ENCODE data around the gene C1GALT1.
"Not testable (repeated sequence)": the region's sequence is repeated elsewhere in the genome, so short reads cannot be mapped to it uniquely, and the experiment has no call there.

Gene C1GALT1

GRCh38 chr7:7182156-7183060 lies at the start of gene C1GALT1:
Gene C1GALT1, plus strand, starts transcription at chr7:7182544. Its CDS starts 51,776 bp downstream, at chr7:7234320.
- peak; percentile 91 to 98 (median 95) for DNase-seq (ENCODE audit: low read depth in 3 of 3)

GRCh38 chr7:7134046-7134445 lies 48.3 kb upstream of the C1GALT1 start:
- DNase-seq (ENCODE audit: low read depth in 3 of 3), result no peak

- DNase-seq (ENCODE audit: low read depth in 3 of 3), result no peak
Observed at GRCh38 chr7:7135074-7135473, 47.3 kb upstream of the C1GALT1 start.

- not testable (repeated sequence) for DNase-seq (ENCODE audit: low read depth in 3 of 3)
Observed at GRCh38 chr7:7135924-7136323, 46.4 kb upstream of the C1GALT1 start.

- DNase-seq (ENCODE audit: low read depth in 3 of 3), result no peak
Observed at GRCh38 chr7:7136466-7137381, 45.6 kb upstream of the C1GALT1 start.

GRCh38 chr7:7138897-7139296 lies 43.4 kb upstream of the C1GALT1 start:
- no peak for DNase-seq (ENCODE audit: low read depth in 3 of 3)

GRCh38 chr7:7143404-7143803 lies 38.9 kb upstream of the C1GALT1 start:
- DNase-seq (ENCODE audit: low read depth in 3 of 3), result not testable (repeated sequence)

- DNase-seq (ENCODE audit: low read depth in 3 of 3), result not testable (repeated sequence)
Observed at GRCh38 chr7:7145151-7145550, 37.2 kb upstream of the C1GALT1 start.

GRCh38 chr7:7146837-7147236 lies 35.5 kb upstream of the C1GALT1 start:
- DNase-seq (ENCODE audit: low read depth in 3 of 3), result no peak

GRCh38 chr7:7148798-7149481 lies 33.4 kb upstream of the C1GALT1 start:
- DNase-seq (ENCODE audit: low read depth in 3 of 3), result no peak

GRCh38 chr7:7151285-7151684 lies 31.1 kb upstream of the C1GALT1 start:
- DNase-seq (ENCODE audit: low read depth in 3 of 3), result no peak

GRCh38 chr7:7151865-7152264 lies 30.5 kb upstream of the C1GALT1 start:
- DNase-seq (ENCODE audit: low read depth in 3 of 3), result no peak

GRCh38 chr7:7152315-7152714 lies 30.0 kb upstream of the C1GALT1 start:
- DNase-seq (ENCODE audit: low read depth in 3 of 3), result no peak

- DNase-seq (ENCODE audit: low read depth in 3 of 3), result not testable (repeated sequence)
Observed at GRCh38 chr7:7154355-7154754, 28.0 kb upstream of the C1GALT1 start.

GRCh38 chr7:7156663-7157062 lies 25.7 kb upstream of the C1GALT1 start:
- DNase-seq (ENCODE audit: low read depth in 3 of 3), result no peak

- peak in 2 of 3 donors; percentile 7 to 9 for DNase-seq (ENCODE audit: low read depth in 3 of 3)
Observed at GRCh38 chr7:7157177-7157886, 25.0 kb upstream of the C1GALT1 start.

- no peak for DNase-seq (ENCODE audit: low read depth in 3 of 3)
Observed at GRCh38 chr7:7157887-7158271, 24.5 kb upstream of the C1GALT1 start.

- no peak for DNase-seq (ENCODE audit: low read depth in 3 of 3)
Observed at GRCh38 chr7:7159063-7159658, 23.2 kb upstream of the C1GALT1 start.

GRCh38 chr7:7164591-7164990 lies 17.8 kb upstream of the C1GALT1 start:
- no peak for DNase-seq (ENCODE audit: low read depth in 3 of 3)

- no peak for DNase-seq (ENCODE audit: low read depth in 3 of 3)
Observed at GRCh38 chr7:7165372-7165771, 17.0 kb upstream of the C1GALT1 start.

- DNase-seq (ENCODE audit: low read depth in 3 of 3), result no peak
Observed at GRCh38 chr7:7166318-7166717, 16.0 kb upstream of the C1GALT1 start.

All from stimulated activated CD4-positive, alpha-beta T cell treated with anti-CD3 and anti-CD28 coated beads, TNF-alpha, amount 100 ng/mL, for 48 hours (primary cell).